Stimulated activated CD8-positive, alpha-beta memory T cell treated with anti-CD3 and anti-CD28 coated beads, Interleukin-15, amount 100 ng/mL, for 4 hours (primary cell): ENCODE measurements around the gene RIPPLY3.
"Not testable (repeated sequence)": the region's sequence is repeated elsewhere in the genome, so short reads cannot be mapped to it uniquely, and the experiment has no call there.

Experiments used
- DNase-seq, 2 donors: peaks; one replicate each; pipeline ENCODE4 v3.0.0-alpha.2; 2020; ENCODE audit warnings: low read depth in 2 of 2

The RIPPLY3 gene

GRCh38 chr21:37017951-37018679, 11.6 kb downstream of the RIPPLY3 start:
- DNase-seq: no peak

- DNase-seq: no peak
These were observed 20.0 kb downstream of the RIPPLY3 start for GRCh38 chr21:37026499-37026898.

- no peak for DNase-seq
These were observed 22.1 kb downstream of the RIPPLY3 start for GRCh38 chr21:37028570-37028969.

GRCh38 chr21:37030864-37031263, 24.4 kb downstream of the RIPPLY3 start:
- DNase-seq: no peak

- no peak for DNase-seq
These were observed 25.8 kb downstream of the RIPPLY3 start for GRCh38 chr21:37032293-37032692.

GRCh38 chr21:37032877-37033471, 26.5 kb downstream of the RIPPLY3 start:
- DNase-seq: no peak

- DNase-seq: not testable (repeated sequence)
These were observed 27.9 kb downstream of the RIPPLY3 start for GRCh38 chr21:37034394-37034793.

- no peak for DNase-seq
These were observed 29.7 kb downstream of the RIPPLY3 start for GRCh38 chr21:37036177-37036576.

GRCh38 chr21:37039411-37040075, 33.0 kb downstream of the RIPPLY3 start:
- no peak for DNase-seq

- no peak for DNase-seq
These were observed 33.7 kb downstream of the RIPPLY3 start for GRCh38 chr21:37040212-37040611.

GRCh38 chr21:37041706-37042271, 35.3 kb downstream of the RIPPLY3 start:
- no peak for DNase-seq

GRCh38 chr21:37043818-37044217, 37.3 kb downstream of the RIPPLY3 start:
- DNase-seq: no peak

GRCh38 chr21:37044643-37045042, 38.1 kb downstream of the RIPPLY3 start:
- no peak for DNase-seq

- DNase-seq: no peak
These were observed 38.6 kb downstream of the RIPPLY3 start for GRCh38 chr21:37045149-37045548.

- DNase-seq: no peak
These were observed 39.1 kb downstream of the RIPPLY3 start for GRCh38 chr21:37045556-37045955.

- DNase-seq: no peak
These were observed 40.6 kb downstream of the RIPPLY3 start for GRCh38 chr21:37047079-37047478.

GRCh38 chr21:37049741-37050140, 43.2 kb downstream of the RIPPLY3 start:
- DNase-seq: not testable (repeated sequence)

- no peak for DNase-seq
These were observed 48.9 kb downstream of the RIPPLY3 start for GRCh38 chr21:37055271-37055855.

GRCh38 chr21:37057614-37058013, 51.1 kb downstream of the RIPPLY3 start:
- DNase-seq: no peak

- DNase-seq: no peak
These were observed 51.8 kb downstream of the RIPPLY3 start for GRCh38 chr21:37058261-37058660.

- DNase-seq: no peak
These were observed 52.7 kb downstream of the RIPPLY3 start for GRCh38 chr21:37059181-37059580.

- DNase-seq: no peak
These were observed 53.8 kb downstream of the RIPPLY3 start for GRCh38 chr21:37060296-37060695.
